Activated naive CD4-positive, alpha-beta T cell treated with anti-CD3 and anti-CD28 coated beads, Interleukin-2, amount 50 U/mL, for 16 hours (primary cell): Measurements from ENCODE around the gene GNAI3.

Source experiments
- DNase-seq: peaks from one replicate; pipeline ENCODE4 v3.0.0-alpha.2; 2020

The GNAI3 gene

GRCh38 chr1:109548321-109549267 is at the start of gene GNAI3:
Gene GNAI3 (plus strand): TSS chr1:109548615. CDS start chr1:109548721, 106 bp downstream.
- peak; percentile 94 for DNase-seq

DNA sequence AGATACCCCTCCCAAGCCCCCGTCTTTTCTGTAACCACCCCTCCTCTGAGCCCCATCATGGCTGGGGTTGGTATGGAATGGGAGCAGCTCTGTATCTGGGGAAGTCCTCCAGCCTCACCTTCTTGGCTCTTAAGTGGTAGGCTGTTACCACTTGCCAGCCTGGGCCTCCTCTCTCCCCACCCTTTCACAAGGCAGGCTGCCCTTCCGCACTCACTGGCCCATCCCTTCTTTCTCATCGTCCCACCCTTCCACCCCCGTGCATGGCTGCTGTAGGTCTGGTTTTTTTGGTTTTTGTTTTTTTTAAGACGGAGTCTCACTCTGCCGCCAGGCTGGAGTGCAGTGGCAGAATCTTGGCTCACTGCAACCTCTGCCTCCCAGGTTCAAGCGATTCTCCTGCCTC is 49.3 kb upstream of the GNAI3 start:
- DNase-seq, result no peak

- DNase-seq, result peak; percentile 65
These were observed 48.5 kb upstream of the GNAI3 start for GRCh38 chr1:109499661-109500536.

DNA sequence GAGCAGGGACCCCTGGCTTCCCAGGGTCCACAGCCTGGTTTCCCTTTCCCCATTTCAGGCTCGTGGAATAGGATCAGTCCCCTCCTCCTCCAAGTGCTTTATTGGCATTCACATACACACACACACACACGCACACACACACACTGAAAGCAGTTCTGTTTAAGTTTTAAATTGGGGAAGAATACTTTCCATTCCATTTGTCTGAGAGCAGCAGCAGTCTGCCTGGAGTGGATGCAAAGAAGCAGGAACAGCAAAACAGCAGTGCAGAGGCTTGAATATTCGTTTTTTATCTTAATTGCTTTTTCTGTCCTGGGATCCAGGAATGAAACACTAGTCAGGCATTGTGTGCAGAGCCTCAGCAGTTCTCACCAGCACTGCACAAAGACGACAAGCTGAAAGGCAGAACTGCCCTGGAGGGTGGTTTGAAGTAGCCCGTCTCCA is 47.5 kb upstream of the GNAI3 start:
- DNase-seq, result no peak

- no peak for DNase-seq
These were observed 46.6 kb upstream of the GNAI3 start for GRCh38 chr1:109501644-109502363.

GRCh38 chr1:109502364-109502851 is 46.0 kb upstream of the GNAI3 start:
- DNase-seq, result peak; percentile 31

DNA sequence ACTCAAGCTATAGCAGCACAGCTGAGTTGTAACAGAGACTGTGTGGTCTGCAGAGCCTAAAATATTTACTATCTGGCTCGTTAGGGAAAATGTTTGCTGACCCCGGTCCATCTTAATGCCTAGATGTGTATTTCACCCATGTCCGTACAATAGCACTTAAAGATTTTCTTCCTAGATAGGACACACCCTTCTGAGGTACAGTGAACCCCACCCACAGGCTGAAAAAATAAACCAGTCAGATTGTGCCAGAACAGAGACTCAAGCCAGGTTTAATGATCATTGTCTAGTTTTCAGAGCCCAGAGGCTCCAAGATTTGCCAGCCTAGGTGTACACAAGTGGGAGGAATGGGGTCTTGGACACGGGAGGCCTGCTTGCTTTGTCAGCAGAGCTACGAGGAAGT is 44.5 kb upstream of the GNAI3 start:
- DNase-seq, result no peak

- DNase-seq, result no peak
These were observed 43.4 kb upstream of the GNAI3 start for GRCh38 chr1:109504974-109505373.

DNA sequence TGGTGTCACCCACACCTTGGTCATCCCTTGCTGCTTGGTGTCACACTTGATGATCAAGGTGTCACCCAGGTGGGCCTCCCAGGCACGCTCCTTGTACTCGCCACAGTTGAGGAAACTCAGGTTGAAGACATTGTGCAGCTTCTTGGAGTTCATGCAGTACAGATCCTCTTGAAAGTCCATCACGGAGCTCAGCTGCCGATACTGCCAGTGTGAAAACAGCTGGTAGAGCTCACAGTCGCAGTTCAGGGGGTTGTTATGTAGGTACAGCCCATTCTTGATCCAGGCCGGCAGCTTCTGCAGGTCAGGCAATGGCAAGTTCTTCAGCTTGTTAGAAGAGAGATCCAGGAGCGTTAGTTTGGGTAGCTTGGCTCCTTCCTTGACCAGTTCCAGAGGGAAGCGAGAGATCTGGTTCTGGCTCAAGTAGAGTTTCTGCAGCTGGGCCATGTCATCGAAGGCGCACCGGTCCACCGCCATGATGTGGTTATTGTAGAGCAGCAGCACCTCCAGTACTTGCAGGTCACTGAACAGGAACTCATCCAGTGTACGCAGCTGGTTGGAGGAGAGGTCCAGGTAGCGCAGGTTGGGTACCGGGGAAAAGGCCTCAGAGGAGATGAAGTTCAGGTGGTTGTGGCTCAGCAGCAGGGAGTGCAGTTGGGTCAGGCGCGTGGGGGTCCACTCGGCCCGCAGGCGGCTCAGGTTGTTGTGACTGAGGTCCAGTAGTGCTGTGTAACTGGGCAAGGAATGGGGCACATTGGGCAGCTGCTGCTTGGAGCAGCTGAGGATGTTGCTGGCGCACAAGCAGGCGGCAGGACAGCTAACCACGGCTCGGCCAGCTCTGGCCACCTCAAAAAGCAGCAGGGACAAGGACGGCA is 40.2 kb upstream of the GNAI3 start:
- DNase-seq, result no peak

DNA sequence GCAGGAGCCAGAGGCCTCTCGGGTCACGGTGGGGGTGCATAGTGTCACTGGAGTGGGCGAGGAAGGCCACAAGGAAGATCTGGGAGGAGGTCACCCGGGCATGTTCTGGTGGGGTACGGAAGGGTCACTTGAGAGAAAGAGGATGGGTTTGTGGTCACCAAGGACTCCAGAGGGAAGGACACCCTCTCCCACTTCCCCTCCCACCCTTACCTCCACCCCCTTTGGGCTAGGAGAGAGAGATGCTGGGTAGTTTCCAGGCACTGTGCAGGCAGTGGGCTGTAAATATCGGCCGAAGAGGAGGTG is 39.6 kb upstream of the GNAI3 start:
- no peak for DNase-seq

- DNase-seq, result peak; percentile 75
These were observed 39.0 kb upstream of the GNAI3 start, which contains the start of gene AMIGO1 for GRCh38 chr1:109509176-109510134. Gene AMIGO1 (minus strand): TSS chr1:109509727. CDS start chr1:109508912, 815 bp downstream.

GRCh38 chr1:109513110-109513710 is 35.2 kb upstream of the GNAI3 start:
- no peak for DNase-seq

GRCh38 chr1:109514846-109515245 is 33.6 kb upstream of the GNAI3 start:
- DNase-seq, result no peak

- no peak for DNase-seq
These were observed 31.5 kb upstream of the GNAI3 start for GRCh38 chr1:109516872-109517271.

- DNase-seq, result no peak
These were observed 31.1 kb upstream of the GNAI3 start for GRCh38 chr1:109517337-109517736.

- DNase-seq, result no peak
These were observed 27.1 kb upstream of the GNAI3 start for GRCh38 chr1:109521002-109521951.

DNA sequence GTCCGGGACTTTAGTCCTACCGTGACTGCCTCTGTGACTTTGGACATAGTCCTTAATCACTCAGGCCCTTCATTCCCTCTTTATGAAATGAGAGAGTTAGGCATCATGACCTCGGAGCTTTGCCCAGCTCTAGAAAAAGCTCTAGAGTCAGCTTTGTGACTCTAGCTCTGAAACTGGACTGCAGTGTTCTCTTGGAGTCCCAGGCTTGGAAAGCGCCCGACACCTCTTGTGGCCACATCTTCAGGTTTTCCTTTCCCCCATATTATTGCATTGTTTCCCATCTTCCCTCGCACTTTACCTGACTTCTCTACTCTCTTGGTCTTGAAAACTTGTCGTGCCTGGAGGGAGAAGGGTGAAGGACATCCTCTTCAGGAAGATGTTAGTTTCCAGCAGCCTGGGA is 26.4 kb upstream of the GNAI3 start:
- no peak for DNase-seq

- no peak for DNase-seq
These were observed 24.7 kb upstream of the GNAI3 start for GRCh38 chr1:109523706-109524105.
